ENCODE results near the gene CADPS2.

CADPS2 gene

DNA sequence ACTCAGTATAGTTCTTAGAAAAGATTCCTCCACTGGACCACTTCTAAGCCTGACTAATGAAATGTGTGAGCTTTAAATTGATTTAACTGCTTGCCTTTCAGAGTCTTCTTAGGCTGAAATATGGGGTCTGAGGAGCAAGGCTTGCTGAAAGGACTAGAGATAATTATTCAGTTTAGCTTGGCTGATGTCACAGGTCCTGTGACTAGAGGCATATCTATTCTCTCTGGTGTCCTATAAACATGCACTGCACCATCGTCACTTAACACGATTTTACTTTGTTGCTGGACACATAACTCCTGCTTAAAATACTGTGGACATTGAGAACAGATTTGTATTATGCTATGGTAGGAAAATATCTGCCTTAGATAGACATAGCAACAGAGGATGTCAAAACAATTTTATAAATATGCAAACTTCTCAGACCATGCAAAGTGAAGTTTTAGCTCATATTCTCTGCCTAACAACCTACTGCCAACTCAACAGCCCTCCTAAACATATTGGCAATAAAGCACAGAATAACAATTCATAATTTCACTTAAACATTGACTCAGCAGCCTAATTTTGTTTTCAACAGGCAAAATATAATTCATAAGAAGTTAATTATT is 267.6 kb downstream of the CADPS2 start:
- no peak overlapping the region for H3K4me3 ChIP-seq (ENCODE audit: extremely low read depth, insufficient read depth, low read length, poor library complexity, severe bottlenecking)
- H3K27ac ChIP-seq (ENCODE audit: low read depth, low read length, severe bottlenecking) = no peak overlapping the region
- H3K4me1 ChIP-seq (ENCODE audit: control insufficient read depth, insufficient read depth, low read length, poor library complexity, severe bottlenecking) = no peaks in the 10 kb centered on the region
- no peaks in the 10 kb centered on the region for H3K36me3 ChIP-seq (ENCODE audit: control insufficient read depth, insufficient read depth, low read length)
- 100% methylated on average over 1 of the region's 2 CpGs; no CpG with 5 or more reads in 1 of the 2 experiments for WGBS, 2 experiments (ENCODE audit: insufficient coverage in 2 of 2)
- H3K9me3 ChIP-seq (ENCODE audit: control insufficient read depth, low read length) = no peaks in the 10 kb centered on the region

DNA sequence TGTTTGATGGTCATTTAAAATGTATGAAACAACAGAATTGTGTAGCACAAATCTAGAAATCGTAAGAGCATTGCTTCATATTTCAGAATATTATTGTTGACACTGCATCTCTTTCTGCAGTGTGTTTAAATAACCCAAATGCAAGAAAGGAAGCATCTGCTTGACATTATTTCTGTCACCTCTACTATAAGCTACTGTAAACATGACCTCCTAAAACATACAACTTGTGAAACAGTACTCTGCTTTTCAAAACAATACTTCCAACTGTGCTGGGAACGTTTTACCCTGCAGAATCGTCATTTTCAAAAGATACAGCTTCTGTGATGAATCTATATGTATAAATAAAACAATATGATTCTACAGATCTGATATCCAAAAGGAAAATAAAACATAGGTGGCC is 269.3 kb downstream of the CADPS2 start:
- H3K4me3 ChIP-seq (ENCODE audit: extremely low read depth, insufficient read depth, low read length, poor library complexity, severe bottlenecking) = no peak overlapping the region
- 100% methylated on average over 1 of the region's 3 CpGs; no CpG with 5 or more reads in 1 of the 2 experiments for WGBS, 2 experiments (ENCODE audit: insufficient coverage in 2 of 2)
- H3K27ac ChIP-seq (ENCODE audit: low read depth, low read length, severe bottlenecking) = no peak overlapping the region
- H3K9me3 ChIP-seq (ENCODE audit: control insufficient read depth, low read length) = no peaks in the 10 kb centered on the region
- H3K36me3 ChIP-seq (ENCODE audit: control insufficient read depth, insufficient read depth, low read length) = no peaks in the 10 kb centered on the region
- no peaks in the 10 kb centered on the region for H3K4me1 ChIP-seq (ENCODE audit: control insufficient read depth, insufficient read depth, low read length, poor library complexity, severe bottlenecking)

DNA sequence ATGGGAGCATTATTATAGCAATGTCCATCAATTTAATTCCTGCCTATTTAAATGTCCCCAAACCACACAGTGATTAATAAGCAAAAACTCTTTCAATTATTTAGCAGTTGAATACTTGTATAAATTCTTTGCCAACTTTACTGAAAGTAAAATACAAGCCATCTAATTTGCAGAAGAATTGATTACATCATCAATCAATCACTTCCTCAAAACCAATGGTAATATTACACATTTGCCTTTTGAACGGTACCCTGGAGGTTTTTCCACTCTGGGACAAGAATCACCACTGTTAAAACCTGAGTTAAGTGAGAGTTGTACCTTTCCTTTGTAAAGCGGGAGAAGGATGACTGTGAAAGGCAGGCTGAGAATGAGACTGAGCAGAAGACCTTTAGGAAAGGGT is 280.3 kb downstream of the CADPS2 start:
- Histone ChIP-seq H3K4me1 (ENCODE audit: control insufficient read depth, insufficient read depth, low read length, poor library complexity, severe bottlenecking) (no peaks in the 10 kb centered on the region), H3K27ac (ENCODE audit: low read depth, low read length, severe bottlenecking) (no peak overlapping the region), H3K4me3 (ENCODE audit: extremely low read depth, insufficient read depth, low read length, poor library complexity, severe bottlenecking) (no peak overlapping the region), H3K36me3 (ENCODE audit: control insufficient read depth, insufficient read depth, low read length) (no peaks in the 10 kb centered on the region), H3K9me3 (ENCODE audit: control insufficient read depth, low read length) (no peaks in the 10 kb centered on the region)
- 100% methylated on average over 1 of the region's 2 CpGs for WGBS, 2 experiments (ENCODE audit: insufficient coverage in 2 of 2)

DNA sequence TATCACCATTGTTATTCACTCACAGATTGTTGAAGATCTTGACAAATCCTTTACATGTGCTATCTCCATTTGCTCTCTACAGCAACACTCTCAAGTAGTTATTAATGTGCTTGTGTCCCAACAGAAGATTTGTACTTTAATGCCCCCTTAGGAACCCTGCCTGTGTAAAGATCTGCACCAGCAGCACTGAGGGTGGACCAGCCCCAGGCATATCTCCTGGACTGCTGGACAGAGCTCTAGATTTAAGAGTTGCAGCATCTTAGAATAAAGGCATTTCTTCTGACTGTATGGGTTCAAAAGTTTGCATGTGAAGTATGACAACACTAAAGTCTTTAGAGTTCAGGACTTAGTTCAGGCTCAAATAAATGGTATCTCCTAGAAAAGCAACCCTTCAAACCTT is 282.0 kb downstream of the CADPS2 start:
- Histone ChIP-seq H3K27ac (ENCODE audit: low read depth, low read length, severe bottlenecking) (no peak overlapping the region), H3K4me1 (ENCODE audit: control insufficient read depth, insufficient read depth, low read length, poor library complexity, severe bottlenecking) (no peaks in the 10 kb centered on the region), H3K4me3 (ENCODE audit: extremely low read depth, insufficient read depth, low read length, poor library complexity, severe bottlenecking) (no peak overlapping the region), H3K36me3 (ENCODE audit: control insufficient read depth, insufficient read depth, low read length) (no peaks in the 10 kb centered on the region), H3K9me3 (ENCODE audit: control insufficient read depth, low read length) (no peaks in the 10 kb centered on the region)

DNA sequence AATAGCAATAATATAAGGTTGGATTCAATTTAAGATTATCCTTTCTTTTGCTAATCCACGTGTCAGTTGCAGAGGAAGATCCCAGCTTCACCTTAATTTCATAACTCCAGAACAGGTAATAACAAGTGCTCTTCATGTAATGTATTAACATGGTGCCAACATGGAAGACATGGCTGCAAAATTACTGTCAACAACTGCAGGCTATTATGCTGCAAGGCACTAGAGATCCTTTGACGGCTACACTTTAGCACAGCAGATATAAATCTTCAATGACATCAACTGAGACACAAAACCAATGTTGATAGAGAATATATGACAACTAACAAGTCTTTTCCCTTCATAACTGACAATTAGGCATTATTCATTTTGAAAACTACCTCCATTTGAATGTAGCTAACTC is 283.5 kb downstream of the CADPS2 start:
- no peaks in the 10 kb centered on the region for H3K9me3 ChIP-seq (ENCODE audit: control insufficient read depth, low read length)
- no peaks in the 10 kb centered on the region for H3K36me3 ChIP-seq (ENCODE audit: control insufficient read depth, insufficient read depth, low read length)
- H3K4me3 ChIP-seq (ENCODE audit: extremely low read depth, insufficient read depth, low read length, poor library complexity, severe bottlenecking) = no peak overlapping the region
- H3K4me1 ChIP-seq (ENCODE audit: control insufficient read depth, insufficient read depth, low read length, poor library complexity, severe bottlenecking) = no peaks in the 10 kb centered on the region
- no peak overlapping the region for H3K27ac ChIP-seq (ENCODE audit: low read depth, low read length, severe bottlenecking)
- WGBS, 2 experiments (ENCODE audit: insufficient coverage in 2 of 2) = 100% methylated on average over 1 of the region's 2 CpGs; no CpG with 5 or more reads in 1 of the 2 experiments

DNA sequence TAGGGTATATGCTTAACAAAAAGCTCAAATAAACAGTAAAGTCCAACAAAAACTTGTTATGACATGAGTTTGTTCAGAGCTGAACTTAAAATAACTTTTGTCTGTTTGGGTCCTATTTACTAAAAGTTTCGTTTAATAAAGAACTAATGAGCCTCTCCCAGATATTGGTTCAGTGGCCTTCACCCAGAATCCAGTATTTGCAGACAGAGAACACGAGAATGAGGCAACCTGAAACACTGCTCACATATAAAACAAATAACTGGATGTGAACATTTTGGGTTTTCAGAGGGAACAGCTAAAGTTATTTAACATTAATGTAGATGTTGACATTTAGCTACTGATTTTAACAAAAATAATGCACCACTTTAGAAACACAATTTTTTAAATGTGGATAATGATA is 285.6 kb downstream of the CADPS2 start:
- Histone ChIP-seq H3K4me3 (ENCODE audit: extremely low read depth, insufficient read depth, low read length, poor library complexity, severe bottlenecking) (no peak overlapping the region), H3K9me3 (ENCODE audit: control insufficient read depth, low read length) (no peaks in the 10 kb centered on the region), H3K27ac (ENCODE audit: low read depth, low read length, severe bottlenecking) (no peak overlapping the region), H3K4me1 (ENCODE audit: control insufficient read depth, insufficient read depth, low read length, poor library complexity, severe bottlenecking) (no peaks in the 10 kb centered on the region), H3K36me3 (ENCODE audit: control insufficient read depth, insufficient read depth, low read length) (no peaks in the 10 kb centered on the region)
- WGBS, 2 experiments (ENCODE audit: insufficient coverage in 2 of 2) = 83% methylated on average over 1 of the region's 2 CpGs; no CpG with 5 or more reads in 1 of the 2 experiments

DNA sequence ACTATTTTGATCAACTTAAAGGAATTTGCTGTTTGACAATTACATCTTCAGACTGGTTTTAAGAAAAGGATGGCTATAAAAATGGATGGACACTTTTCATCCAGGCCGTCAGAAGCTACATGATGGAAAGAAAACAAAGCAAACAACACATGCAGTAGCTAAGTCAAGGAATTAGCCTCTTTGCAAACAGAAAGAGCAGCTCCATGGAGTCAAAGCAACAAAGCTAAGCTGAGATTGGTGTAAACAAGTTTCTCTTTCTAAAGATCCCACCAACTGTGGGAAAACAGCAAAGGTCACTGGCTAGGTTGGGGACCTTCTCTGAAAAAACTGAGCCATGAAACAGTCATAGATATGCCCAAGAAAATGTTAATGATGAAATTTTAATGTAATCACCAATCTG is 286.2 kb downstream of the CADPS2 start:
- Histone ChIP-seq H3K4me1 (ENCODE audit: control insufficient read depth, insufficient read depth, low read length, poor library complexity, severe bottlenecking) (no peaks in the 10 kb centered on the region), H3K36me3 (ENCODE audit: control insufficient read depth, insufficient read depth, low read length) (no peaks in the 10 kb centered on the region), H3K4me3 (ENCODE audit: extremely low read depth, insufficient read depth, low read length, poor library complexity, severe bottlenecking) (no peak overlapping the region), H3K9me3 (ENCODE audit: control insufficient read depth, low read length) (no peaks in the 10 kb centered on the region), H3K27ac (ENCODE audit: low read depth, low read length, severe bottlenecking) (no peak overlapping the region)
- WGBS, 2 experiments (ENCODE audit: insufficient coverage in 2 of 2) = no CpG with 5 or more reads among the region's 1 CpG

DNA sequence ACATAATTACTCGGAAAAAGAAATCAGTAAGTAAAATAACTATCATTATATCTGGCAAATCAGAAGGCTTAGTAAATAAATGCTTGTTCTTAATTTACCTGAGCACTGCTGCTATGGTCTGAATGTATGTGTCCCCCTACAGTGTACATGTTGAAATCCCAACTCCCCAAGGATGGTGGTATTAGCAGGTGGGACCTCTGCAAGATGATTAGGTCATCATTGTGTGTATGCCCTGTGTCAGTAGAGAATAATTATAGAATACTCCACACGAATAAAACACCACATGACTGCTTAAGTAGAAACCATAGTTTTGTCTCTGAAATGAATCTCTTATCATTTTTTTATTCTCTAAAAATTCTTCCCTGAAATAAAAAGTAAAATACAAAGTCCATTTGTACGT is 289.0 kb downstream of the CADPS2 start:
- Histone ChIP-seq H3K27ac (ENCODE audit: low read depth, low read length, severe bottlenecking) (no peak overlapping the region), H3K4me1 (ENCODE audit: control insufficient read depth, insufficient read depth, low read length, poor library complexity, severe bottlenecking) (no peaks in the 10 kb centered on the region), H3K9me3 (ENCODE audit: control insufficient read depth, low read length) (no peaks in the 10 kb centered on the region), H3K36me3 (ENCODE audit: control insufficient read depth, insufficient read depth, low read length) (no peaks in the 10 kb centered on the region), H3K4me3 (ENCODE audit: extremely low read depth, insufficient read depth, low read length, poor library complexity, severe bottlenecking) (no peak overlapping the region)
- WGBS, 2 experiments (ENCODE audit: insufficient coverage in 2 of 2) = no CpG with 5 or more reads among the region's 3 CpGs

DNA sequence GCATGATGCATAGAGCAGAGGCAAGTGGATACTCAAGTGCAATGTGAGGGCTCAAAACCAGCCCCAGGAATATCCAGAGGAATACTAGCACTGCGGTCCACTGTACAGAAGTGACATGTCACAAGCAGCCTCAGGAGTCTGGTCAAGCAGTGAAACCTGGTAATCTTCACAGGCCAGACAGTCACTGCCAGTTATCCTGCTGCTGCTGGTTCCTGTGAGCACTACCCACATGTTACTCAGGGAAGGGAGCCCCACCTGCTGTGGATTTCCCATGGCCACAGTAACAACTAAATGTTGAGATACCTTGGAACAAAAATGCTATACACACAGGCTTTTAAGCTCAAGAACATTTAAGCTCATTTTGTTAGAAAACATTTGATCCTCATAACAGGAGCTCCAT is 290.4 kb downstream of the CADPS2 start:
- no peak overlapping the region for H3K27ac ChIP-seq (ENCODE audit: low read depth, low read length, severe bottlenecking)
- H3K9me3 ChIP-seq (ENCODE audit: control insufficient read depth, low read length) = no peaks in the 10 kb centered on the region
- 93 to 100% methylated on average over 1 of the region's 1 CpG for WGBS, 2 experiments (ENCODE audit: insufficient coverage in 2 of 2)
- H3K4me3 ChIP-seq (ENCODE audit: extremely low read depth, insufficient read depth, low read length, poor library complexity, severe bottlenecking) = no peak overlapping the region
- H3K4me1 ChIP-seq (ENCODE audit: control insufficient read depth, insufficient read depth, low read length, poor library complexity, severe bottlenecking) = no peaks in the 10 kb centered on the region
- H3K36me3 ChIP-seq (ENCODE audit: control insufficient read depth, insufficient read depth, low read length) = no peaks in the 10 kb centered on the region

DNA sequence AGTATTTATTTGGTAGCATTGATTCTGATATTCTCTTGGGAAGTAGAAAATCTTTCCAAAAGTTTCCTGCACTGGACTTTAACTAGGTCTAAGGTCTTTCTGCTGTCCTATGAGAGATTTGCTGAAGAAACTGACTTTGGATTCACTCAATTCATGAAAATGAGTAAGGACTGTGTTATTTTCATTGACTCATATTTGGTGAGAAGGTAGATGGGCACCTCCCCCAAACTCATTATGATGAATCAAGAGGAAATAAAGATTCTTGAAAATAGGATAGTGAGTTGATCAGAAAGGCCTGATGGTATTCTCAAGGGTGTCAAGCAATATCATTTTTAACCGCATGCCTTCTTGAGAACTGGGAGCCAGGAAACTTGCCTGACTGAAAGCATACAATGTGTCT is 297.6 kb downstream of the CADPS2 start:
- no peaks in the 10 kb centered on the region for H3K9me3 ChIP-seq (ENCODE audit: control insufficient read depth, low read length)
- H3K4me3 ChIP-seq (ENCODE audit: extremely low read depth, insufficient read depth, low read length, poor library complexity, severe bottlenecking) = no peak overlapping the region
- no peaks in the 10 kb centered on the region for H3K4me1 ChIP-seq (ENCODE audit: control insufficient read depth, insufficient read depth, low read length, poor library complexity, severe bottlenecking)
- WGBS, 2 experiments (ENCODE audit: insufficient coverage in 2 of 2) = 91 to 100% methylated on average over 1 of the region's 1 CpG
- no peaks in the 10 kb centered on the region for H3K36me3 ChIP-seq (ENCODE audit: control insufficient read depth, insufficient read depth, low read length)
- no peak overlapping the region for H3K27ac ChIP-seq (ENCODE audit: low read depth, low read length, severe bottlenecking)

DNA sequence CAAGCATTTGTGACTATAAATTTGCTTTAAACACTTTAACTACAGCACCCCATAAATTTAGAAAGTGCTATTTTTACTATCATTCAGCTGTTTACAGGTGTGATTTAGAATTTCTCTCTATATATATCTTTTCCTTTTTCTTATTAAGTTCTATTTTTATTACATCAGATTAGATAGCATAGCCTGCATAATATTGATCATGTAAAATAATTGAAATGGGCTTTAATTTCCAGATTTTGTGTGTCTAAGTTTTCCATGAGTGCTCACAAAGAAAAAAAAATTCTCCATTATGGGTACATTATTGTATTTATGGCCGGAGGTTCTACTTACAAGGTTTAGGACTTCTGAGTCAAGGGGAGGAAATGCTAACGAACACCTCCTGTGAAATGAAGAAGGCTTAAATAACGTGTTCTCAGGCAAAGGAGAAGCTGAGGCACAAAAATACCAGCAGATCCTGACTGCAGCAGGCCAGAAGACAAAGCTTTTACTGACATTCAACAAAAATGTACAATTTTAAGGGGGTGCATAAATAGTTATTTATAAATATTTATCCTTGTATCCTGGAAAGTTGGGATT is 301.5 kb downstream of the CADPS2 start:
- H3K27ac ChIP-seq (ENCODE audit: low read depth, low read length, severe bottlenecking) = no peak overlapping the region
- no peak overlapping the region for H3K4me3 ChIP-seq (ENCODE audit: extremely low read depth, insufficient read depth, low read length, poor library complexity, severe bottlenecking)
- 20 to 25% methylated on average over 1 to 2 of the region's 3 CpGs for WGBS, 2 experiments (ENCODE audit: insufficient coverage in 2 of 2)
- no peaks in the 10 kb centered on the region for H3K9me3 ChIP-seq (ENCODE audit: control insufficient read depth, low read length)
- H3K36me3 ChIP-seq (ENCODE audit: control insufficient read depth, insufficient read depth, low read length) = no peaks in the 10 kb centered on the region
- no peaks in the 10 kb centered on the region for H3K4me1 ChIP-seq (ENCODE audit: control insufficient read depth, insufficient read depth, low read length, poor library complexity, severe bottlenecking)
